Neural progenitor cell (in vitro differentiated cells): ENCODE measurements around the gene ID2. TPM values are rescaled to one million over a fixed set of nuclear protein-coding genes. Genes with fewer than 3 reads are reported as not detected.

Experiments
- DNase-seq: peaks from one replicate; pipeline ENCODE4 v3.0.0-alpha.2; 2016; ENCODE audit warnings: low spot score
- H2AFZ ChIP-seq: fragments of 200-600 bp; sonication (generic); replicated peaks from 2 replicates; pipeline ENCODE4 v1.6.1; 2016; ENCODE audit warnings: antibody characterized with exemption
- H3F3A ChIP-seq: fragments of 200-600 bp; sonication (generic); 2 replicates; pipeline ENCODE4 v1.6.1; 2016; ENCODE audit warnings: antibody characterized with exemption, low read depth
- H3K27ac ChIP-seq: fragments of 200-600 bp; sonication (generic); 2 replicates; pipeline ENCODE4 v1.5.1; 2016; ENCODE audit warnings: mild to moderate bottlenecking
- H3K27me3 ChIP-seq: fragments of 200-600 bp; sonication (generic); 2 replicates; pipeline ENCODE4 v1.6.1; 2016; ENCODE audit warnings: mild to moderate bottlenecking, moderate library complexity
- H3K36me3 ChIP-seq: fragments of 200-600 bp; sonication (generic); 2 replicates; pipeline ENCODE4 v1.5.1; 2016
- H3K4me1 ChIP-seq: fragments of 200-600 bp; sonication (generic); 2 replicates; pipeline ENCODE4 v1.6.1; 2016; ENCODE audit warnings: mixed run types
- H3K4me2 ChIP-seq: fragments of 200-600 bp; sonication (generic); 2 replicates; pipeline ENCODE4 v1.6.1; 2016
- H3K4me3 ChIP-seq: fragments of 200-600 bp; sonication (generic); 2 replicates; pipeline ENCODE4 v1.5.1; 2016
- H3K79me2 ChIP-seq: fragments of 200-600 bp; sonication (generic); 2 replicates; pipeline ENCODE4 v1.6.1; 2016; ENCODE audit warnings: low read depth
- H3K9ac ChIP-seq: fragments of 200-600 bp; sonication (generic); 2 replicates; pipeline ENCODE4 v1.6.1; 2016
- H3K9me3 ChIP-seq: fragments of 200-600 bp; sonication (generic); 2 replicates; pipeline ENCODE4 v1.5.1; 2016; ENCODE audit warnings: low read depth
- H4K20me1 ChIP-seq: fragments of 200-600 bp; sonication (generic); 2 replicates; pipeline ENCODE4 v1.6.1; 2016; ENCODE audit warnings: low read depth
- H3K27ac Mint-ChIP-seq: 3 replicates; pipeline ENCODE4 v1.8.0; 2021; ENCODE audit warnings: mixed read lengths
- H3K27me3 Mint-ChIP-seq: 2 replicates; pipeline ENCODE4 v1.8.0; 2022; ENCODE audit warnings: low read depth, mild to moderate bottlenecking, inconsistent platforms, moderate library complexity, mixed read lengths; ENCODE audit not compliant: insufficient read depth
- H3K36me3 Mint-ChIP-seq: 3 replicates; pipeline ENCODE4 v1.8.0; 2021; ENCODE audit warnings: mixed read lengths
- H3K4me1 Mint-ChIP-seq: 3 replicates; pipeline ENCODE4 v1.8.0; 2021; ENCODE audit warnings: mixed read lengths
- H3K4me3 Mint-ChIP-seq: 3 replicates; pipeline ENCODE4 v1.8.0; 2021; ENCODE audit warnings: mild to moderate bottlenecking, moderate library complexity, mixed read lengths
- H3K9me3 Mint-ChIP-seq: 3 replicates; pipeline ENCODE4 v1.8.0; 2020; ENCODE audit warnings: mixed read lengths
- EZH2 ChIP-seq: fragments of 200-600 bp; sonication (generic); IDR thresholded peaks from 2 replicates; pipeline ENCODE4 v1.6.1; 2017; ENCODE audit warnings: antibody characterized with exemption, mild to moderate bottlenecking, moderate library complexity
- EZH2phosphoT487 ChIP-seq: fragments of 200-600 bp; sonication (generic); IDR thresholded peaks from 2 replicates; pipeline ENCODE4 v1.6.1; 2017; ENCODE audit warnings: antibody characterized with exemption
- total RNA-seq: library from RNA; depleted of rRNA; stranded (reverse); fragments of >200 nt; gene quantifications from 2 replicates; pipeline ENCODE4 v1.2.3, GENCODE V29; 2015; ENCODE audit warnings: low replicate concordance
- TF ChIP-seq, protein P1 (sequence below): fragments of 200-600 bp; sonication (generic); IDR thresholded peaks from 2 replicates; pipeline ENCODE4 v1.5.1; 2017; ENCODE audit warnings: antibody characterized with exemption, mild to moderate bottlenecking

The ID2 gene
- total RNA-seq, 1 donor from 2014 or later, result 140 TPM

DNA sequence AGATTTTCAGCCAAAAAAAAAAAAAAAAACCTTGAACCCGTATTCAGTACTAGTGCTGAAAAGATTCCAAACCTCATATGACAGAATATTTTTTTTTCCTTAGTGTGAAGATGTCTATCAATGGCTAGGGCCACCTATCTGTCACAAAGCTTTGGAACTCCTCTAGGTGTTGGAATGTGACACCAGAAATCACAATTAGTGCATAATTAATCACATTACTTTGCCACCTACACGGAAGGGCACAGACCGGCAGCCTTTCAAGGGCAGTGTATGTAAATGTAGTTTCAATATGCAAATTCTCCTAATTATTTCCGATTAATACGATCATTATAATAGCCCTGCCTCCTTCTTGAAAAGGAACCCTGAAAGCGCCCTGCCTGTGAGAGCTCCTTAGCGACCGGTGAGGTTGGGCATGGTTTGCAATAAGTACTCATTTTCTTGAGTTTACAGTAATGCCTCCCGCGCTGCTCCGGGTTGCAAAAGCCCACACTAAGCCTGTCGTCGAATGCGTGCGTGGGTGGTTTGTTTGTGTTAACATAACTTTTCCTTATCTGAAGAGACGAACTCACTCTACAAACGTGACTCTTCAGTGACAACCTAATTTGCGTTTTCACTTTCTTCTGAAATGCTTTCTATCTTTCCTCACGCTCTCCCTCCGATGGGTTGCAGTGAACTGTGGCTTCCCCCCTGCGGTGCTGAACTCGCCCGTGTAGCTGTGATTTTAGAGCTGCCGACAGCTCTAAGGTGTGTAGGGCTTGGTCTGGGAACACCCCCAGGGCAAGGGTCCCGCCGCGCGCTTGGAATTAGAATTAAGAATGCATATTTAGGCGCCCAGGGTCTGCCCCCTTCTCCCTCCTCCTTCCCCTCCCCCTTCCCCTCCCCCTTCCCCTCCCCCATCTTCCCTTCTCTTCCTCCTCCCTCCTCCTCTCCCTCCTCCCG is 765 bp upstream of the ID2 start:
- H3K4me2 ChIP-seq, result peak overlapping the region; percentile 75
- H3K27me3 Mint-ChIP-seq, result peaks cover 7% of the 10 kb centered on the region
- peaks cover 30% of the 10 kb centered on the region for H4K20me1 ChIP-seq
- H3K4me1 Mint-ChIP-seq, result peaks cover 40% of the 10 kb centered on the region
- DNase-seq, result peak; percentile 80
- TF ChIP-seq EZH2phosphoT487, result no peak
- H3K9me3 Mint-ChIP-seq, result peaks cover 2% of the 10 kb centered on the region
- H3K79me2 ChIP-seq, result peaks cover 34% of the 10 kb centered on the region
- no peaks in the 10 kb centered on the region for H3K36me3 ChIP-seq
- peak overlapping the region; percentile 94 for H3K4me3 Mint-ChIP-seq
- H3K4me1 ChIP-seq, result peaks cover 47% of the 10 kb centered on the region
- peaks cover 11% of the 10 kb centered on the region for H3K27me3 ChIP-seq
- peak overlapping the region; percentile 41 for H3K4me3 ChIP-seq
- H3K9ac ChIP-seq, result no peak overlapping the region
- H3K9me3 ChIP-seq, result no peaks in the 10 kb centered on the region
- H2AFZ ChIP-seq, result no peak overlapping the region
- no peak overlapping the region for H3K27ac ChIP-seq
- peaks cover 62% of the 10 kb centered on the region for H3F3A ChIP-seq
- H3K36me3 Mint-ChIP-seq, result peaks cover 23% of the 10 kb centered on the region
- peak overlapping the region; percentile 94 for H3K27ac Mint-ChIP-seq

DNA sequence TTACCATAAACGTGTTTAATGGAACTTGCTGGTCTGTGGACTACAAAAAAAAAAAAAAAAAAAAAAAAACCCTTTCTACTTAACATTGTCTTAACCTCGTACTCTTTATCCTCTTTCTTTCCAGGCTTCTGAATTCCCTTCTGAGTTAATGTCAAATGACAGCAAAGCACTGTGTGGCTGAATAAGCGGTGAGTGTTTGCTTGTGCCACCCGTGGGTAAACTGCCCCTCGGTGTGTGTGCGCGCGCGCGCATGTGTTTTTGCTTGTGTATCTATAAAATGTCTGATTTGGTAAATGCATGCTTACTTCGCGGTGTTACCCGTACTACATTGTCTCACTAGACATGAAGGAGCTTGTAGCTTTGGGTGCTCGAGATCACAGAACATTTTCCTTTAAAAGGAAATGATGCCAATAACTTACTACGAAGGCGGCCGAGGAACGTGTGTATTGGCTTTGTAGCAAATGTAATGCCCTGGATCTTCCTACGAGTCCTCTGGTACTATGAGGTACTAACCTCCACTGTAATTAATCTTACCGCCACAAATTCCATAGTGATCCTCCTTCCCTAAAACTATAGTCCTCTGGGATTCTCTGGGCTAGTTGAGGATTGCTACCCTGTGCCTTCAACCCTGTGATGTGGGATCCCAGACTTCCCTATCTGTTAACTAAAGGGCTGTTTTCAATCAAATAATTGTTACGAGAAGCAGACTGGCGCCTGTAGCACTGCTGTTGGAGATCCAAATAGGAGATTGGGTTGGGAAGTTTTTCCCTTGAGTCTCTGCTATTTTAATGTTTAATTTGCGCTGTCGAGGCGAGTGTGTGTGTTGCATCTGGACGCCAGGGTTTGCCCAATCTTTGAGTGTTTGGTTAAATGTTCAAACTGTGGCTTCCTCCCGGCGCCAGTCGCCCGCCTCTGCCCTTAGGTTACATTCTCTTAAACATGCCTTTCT is 1.1 kb downstream of the ID2 start:
- no peak overlapping the region for H2AFZ ChIP-seq
- H3K4me1 Mint-ChIP-seq, result peaks cover 32% of the 10 kb centered on the region

DNA sequence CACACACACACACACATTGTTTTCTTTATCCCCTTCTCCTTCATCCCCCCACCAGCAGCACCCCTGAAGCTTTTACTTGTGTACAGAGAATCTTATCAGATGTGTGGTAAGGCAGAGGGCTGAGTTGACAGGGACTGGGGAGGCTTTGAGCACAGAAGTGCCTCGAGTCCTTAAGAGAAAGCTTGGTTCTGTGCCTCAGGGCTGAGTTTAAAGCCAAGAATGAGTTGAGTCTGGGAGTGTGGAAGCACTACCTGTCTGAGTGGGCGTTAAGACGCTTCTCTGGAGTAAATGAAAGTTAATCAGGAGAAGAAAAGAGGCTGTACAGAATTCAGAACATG is 2.7 kb downstream of the ID2 start:
- peaks cover 29% of the 10 kb centered on the region for H3K4me1 ChIP-seq
- H3K27me3 ChIP-seq, result no peaks in the 10 kb centered on the region
- DNase-seq, result peak; percentile 54
- peaks cover 28% of the 10 kb centered on the region for H3K4me1 Mint-ChIP-seq
- H3K9me3 ChIP-seq, result peaks cover 4% of the 10 kb centered on the region
- no peaks in the 10 kb centered on the region for H3K36me3 ChIP-seq
- H3K4me2 ChIP-seq, result peak overlapping the region; percentile 85
- H3F3A ChIP-seq, result peaks cover 32% of the 10 kb centered on the region
- H4K20me1 ChIP-seq, result peaks cover 30% of the 10 kb centered on the region
- H3K27me3 Mint-ChIP-seq, result peaks cover 8% of the 10 kb centered on the region
- TF ChIP-seq, protein P1, sequence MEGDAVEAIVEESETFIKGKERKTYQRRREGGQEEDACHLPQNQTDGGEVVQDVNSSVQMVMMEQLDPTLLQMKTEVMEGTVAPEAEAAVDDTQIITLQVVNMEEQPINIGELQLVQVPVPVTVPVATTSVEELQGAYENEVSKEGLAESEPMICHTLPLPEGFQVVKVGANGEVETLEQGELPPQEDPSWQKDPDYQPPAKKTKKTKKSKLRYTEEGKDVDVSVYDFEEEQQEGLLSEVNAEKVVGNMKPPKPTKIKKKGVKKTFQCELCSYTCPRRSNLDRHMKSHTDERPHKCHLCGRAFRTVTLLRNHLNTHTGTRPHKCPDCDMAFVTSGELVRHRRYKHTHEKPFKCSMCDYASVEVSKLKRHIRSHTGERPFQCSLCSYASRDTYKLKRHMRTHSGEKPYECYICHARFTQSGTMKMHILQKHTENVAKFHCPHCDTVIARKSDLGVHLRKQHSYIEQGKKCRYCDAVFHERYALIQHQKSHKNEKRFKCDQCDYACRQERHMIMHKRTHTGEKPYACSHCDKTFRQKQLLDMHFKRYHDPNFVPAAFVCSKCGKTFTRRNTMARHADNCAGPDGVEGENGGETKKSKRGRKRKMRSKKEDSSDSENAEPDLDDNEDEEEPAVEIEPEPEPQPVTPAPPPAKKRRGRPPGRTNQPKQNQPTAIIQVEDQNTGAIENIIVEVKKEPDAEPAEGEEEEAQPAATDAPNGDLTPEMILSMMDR, result no peak
- TF ChIP-seq EZH2 (no peak), EZH2phosphoT487 (no peak)
- peaks cover 34% of the 10 kb centered on the region for H3K79me2 ChIP-seq
- H2AFZ ChIP-seq, result no peak overlapping the region
- peaks cover 27% of the 10 kb centered on the region for H3K36me3 Mint-ChIP-seq
- no peak overlapping the region for H3K27ac ChIP-seq
- no peak overlapping the region for H3K9ac ChIP-seq
- H3K4me3 ChIP-seq, result peak overlapping the region; percentile 89
- peak overlapping the region; percentile 100 for H3K4me3 Mint-ChIP-seq
- H3K9me3 Mint-ChIP-seq, result no peaks in the 10 kb centered on the region
- peak overlapping the region; percentile 88 for H3K27ac Mint-ChIP-seq

More for the DNA sequence above, 1.1 kb downstream of the ID2 start:
- H3K9ac ChIP-seq, result peak overlapping the region; percentile 44
- H3K36me3 Mint-ChIP-seq, result peaks cover 23% of the 10 kb centered on the region
- peaks cover 5% of the 10 kb centered on the region for H3K27me3 Mint-ChIP-seq
- H3K4me1 ChIP-seq, result peaks cover 34% of the 10 kb centered on the region
- peak overlapping the region; percentile 100 for H3K4me3 Mint-ChIP-seq
- H3K9me3 ChIP-seq, result no peaks in the 10 kb centered on the region
- H3K4me2 ChIP-seq, result peak overlapping the region; percentile 85
- peaks cover 30% of the 10 kb centered on the region for H4K20me1 ChIP-seq
- DNase-seq, result peak; percentile 43
- H3F3A ChIP-seq, result peaks cover 44% of the 10 kb centered on the region
- peak overlapping the region; percentile 89 for H3K4me3 ChIP-seq
- H3K27ac Mint-ChIP-seq, result peak overlapping the region; percentile 96
- TF ChIP-seq EZH2 (no peak), EZH2phosphoT487 (no peak)
- TF ChIP-seq, protein P1, result no peak
- no peaks in the 10 kb centered on the region for H3K9me3 Mint-ChIP-seq
- H3K27ac ChIP-seq, result no peak overlapping the region
- H3K27me3 ChIP-seq, result no peaks in the 10 kb centered on the region
- no peaks in the 10 kb centered on the region for H3K36me3 ChIP-seq
- H3K79me2 ChIP-seq, result peaks cover 34% of the 10 kb centered on the region
